Measurements from ENCODE around the gene IMPACT. TPM values are rescaled to one million over a fixed set of nuclear protein-coding genes. Genes with fewer than 3 reads are reported as not detected.
A peak's percentile ranks its signal among the peaks of the same experiment; 100 is the strongest.

Gene IMPACT
- total RNA-seq, 1 experiment from 2014 or later: 29.0 TPM

GRCh38 chr18:24500766-24501165, 74.3 kb downstream of the IMPACT start:
- POLR2A ChIA-PET (ENCODE audit: unreplicated experiment): no interaction called here
- no peaks in the 10 kb centered on the region for H3K27me3 ChIP-seq (ENCODE audit: insufficient read depth, low read depth)
- no peak overlapping the region for H3K4me2 ChIP-seq
- H3K4me1 ChIP-seq (replicated peaks; ENCODE audit: insufficient read depth): peaks cover 8% of the 10 kb centered on the region
- no peak overlapping the region for H3K27ac ChIP-seq
- BruUV-seq (replicated peaks): no TSS peak
- no peak overlapping the region for H2AFZ ChIP-seq
- CTCF ChIA-PET: no interaction called here
- intact Hi-C loops (cut with micrococcal nuclease; ENCODE audit: unreplicated experiment): no loop called here
- no peak for DNase-seq
- H3K4me3 ChIP-seq: no peak overlapping the region
- H3K79me2 ChIP-seq (ENCODE audit: low read depth): no peaks in the 10 kb centered on the region
- no peaks in the 10 kb centered on the region for H3F3A ChIP-seq (ENCODE audit: insufficient read depth, low read depth)
- no peaks in the 10 kb centered on the region for H3K9me3 ChIP-seq (ENCODE audit: insufficient read depth, low read depth)
- H3K36me3 ChIP-seq (ENCODE audit: low read depth): no peaks in the 10 kb centered on the region
- no peaks in the 10 kb centered on the region for H3K9me2 ChIP-seq (ENCODE audit: insufficient read depth)
- no peaks in the 10 kb centered on the region for H4K20me1 ChIP-seq (ENCODE audit: insufficient read depth)
- no peak for TF ChIP-seq CTCF (conservative IDR thresholded peaks at IDR 0.05)
- TF ChIP-seq EZH2 (IDR thresholded peaks at IDR 0.05; ENCODE audit: low read depth): no peak

DNA sequence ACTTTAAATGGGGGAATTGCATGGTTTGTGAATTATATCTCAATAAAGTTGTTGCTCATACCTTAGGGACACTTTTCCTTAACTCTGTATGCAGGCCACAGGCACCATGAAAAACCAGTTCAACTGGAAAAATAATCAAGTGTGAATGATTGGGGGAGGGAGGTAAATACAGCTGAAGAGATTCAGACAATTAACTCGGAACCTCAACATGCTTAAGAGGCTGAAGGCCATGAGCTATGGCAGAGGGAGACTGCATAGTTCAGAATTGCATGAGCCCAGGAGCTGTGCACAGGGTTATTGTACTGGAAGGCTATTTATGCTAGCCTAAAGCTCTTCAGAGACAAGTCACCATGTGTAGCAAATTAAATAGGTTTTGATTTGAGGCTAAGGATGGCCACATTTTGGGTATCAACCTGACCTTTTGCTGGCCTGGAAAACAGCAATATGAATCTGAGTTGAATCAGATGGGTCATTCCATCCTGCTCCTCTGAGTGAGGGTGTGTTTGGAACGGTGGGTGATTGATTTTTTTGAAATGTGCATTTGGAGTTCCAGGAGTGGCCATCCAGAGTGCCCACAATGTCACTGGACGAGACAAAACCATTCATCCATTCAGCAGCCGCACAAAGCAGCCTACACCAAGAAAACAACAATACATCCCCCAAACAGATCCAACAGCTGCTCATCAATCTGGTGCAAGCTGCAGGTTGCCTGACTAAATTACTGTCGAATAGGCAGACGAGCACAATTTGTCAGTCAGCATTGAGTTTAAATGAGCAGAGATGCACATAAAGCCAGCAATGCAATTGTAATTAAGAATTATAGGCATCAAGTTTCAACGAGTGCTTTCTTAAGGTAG, 76.4 kb downstream of the IMPACT start:
- ChIA-PET CTCF (no interaction called here), POLR2A (ENCODE audit: unreplicated experiment) (no interaction called here)
- intact Hi-C loops (cut with micrococcal nuclease; ENCODE audit: unreplicated experiment): no loop called here
- Histone ChIP-seq H3K27ac (no peak overlapping the region), H3K4me1 (replicated peaks; ENCODE audit: insufficient read depth) (peaks cover 8% of the 10 kb centered on the region), H3K36me3 (ENCODE audit: low read depth) (no peaks in the 10 kb centered on the region), H3K4me3 (no peak overlapping the region), H3F3A (ENCODE audit: insufficient read depth, low read depth) (no peaks in the 10 kb centered on the region), H3K9me3 (ENCODE audit: insufficient read depth, low read depth) (no peaks in the 10 kb centered on the region), H3K79me2 (ENCODE audit: low read depth) (no peaks in the 10 kb centered on the region), H2AFZ (no peak overlapping the region), H4K20me1 (ENCODE audit: insufficient read depth) (no peaks in the 10 kb centered on the region), H3K9me2 (ENCODE audit: insufficient read depth) (no peaks in the 10 kb centered on the region), H3K4me2 (peak overlapping the region; percentile 38), H3K27me3 (ENCODE audit: insufficient read depth, low read depth) (no peaks in the 10 kb centered on the region)
- TF ChIP-seq EZH2 (IDR thresholded peaks at IDR 0.05; ENCODE audit: low read depth) (no peak), CTCF (conservative IDR thresholded peaks at IDR 0.05) (no peak)
- peak; percentile 3 to 63 for DNase-seq
- no TSS peak for BruUV-seq (replicated peaks)

Other genes starting within 250 kb of the IMPACT start
- gene OSBPL1A, start 28.8 kb upstream of the IMPACT start, total RNA-seq (2021): 33.7 and 37.4 TPM in 2 replicates
- 0.18 TPM in 1 of 2 replicates, not detected in the other for gene HRH4, start 34.0 kb downstream of the IMPACT start, total RNA-seq (2021)